HepG2 (cell line): ENCODE measurements around the gene BCL2L1. TPM values are rescaled to one million over a fixed set of nuclear protein-coding genes. Genes with fewer than 3 reads are reported as not detected.

ENCODE experiments used
- CREB1 ChIP-seq, 2 experiments: fragments of 450-650 bp in 1 of 2; IDR thresholded peaks; 2 replicates each; pipeline ENCODE4 v1.6.1; 2016 to 2017; ENCODE audit warnings: control low read depth in 1 of 2, mild to moderate bottlenecking in 1 of 2, missing compliant biosample characterization in 1 of 2, missing genetic modification characterization in 1 of 2
- CREM ChIP-seq, 2 experiments: sonication (generic) in 1 of 2; formaldehyde crosslinking in 1 of 2; IDR thresholded peaks; 2 replicates each; pipeline versions ENCODE4 v1.4.0 to v1.6.1; 2016 to 2020; ENCODE audit warnings: antibody characterized with exemption in 1 of 2, mild to moderate bottlenecking in 1 of 2, missing genetic modification reagents in 1 of 2
- GATAD2A ChIP-seq: IDR thresholded peaks from 2 replicates; pipeline ENCODE4 v1.6.1; 2016
- HMG20B ChIP-seq: conservative IDR thresholded peaks from 2 replicates; pipeline ENCODE4 v1.6.1; 2016; ENCODE audit warnings: missing genetic modification reagents, missing compliant biosample characterization
- ZNF781 ChIP-seq: sonication (generic); formaldehyde crosslinking; IDR thresholded peaks from 2 replicates; pipeline ENCODE4 v1.5.1; 2020; ENCODE audit warnings: borderline replicate concordance, mild to moderate bottlenecking, missing genetic modification reagents; ENCODE audit errors: not compliant biosample characterization
- polyA plus RNA-seq, 8 experiments: library from polyadenylated mRNA; depleted of rRNA in 3 of 8; stranded (reverse) in 7 of 8; unstranded in 1 of 8; fragments of >200 nt; fragmentation: Illumina TruSeq in 4 of 8; extraction: Trizol in 4 of 8; gene quantifications; 2 replicates each; pipeline versions ENCODE4 v1.2.1 to v1.2.3, GENCODE V29; 2011 to 2016; ENCODE audit warnings: low read depth in 4 of 8, missing spikeins in 1 of 8, mixed read lengths in 1 of 8; ENCODE audit not compliant: insufficient read depth in 1 of 8
- total RNA-seq, 5 experiments: library from RNA; depleted of rRNA; stranded (reverse); fragments of >200 nt; fragmentation: Illumina TruSeq; extraction: Trizol; gene quantifications; 2 replicates each; pipeline ENCODE4 v1.2.3, GENCODE V29; 2016; ENCODE audit warnings: low read depth in 1 of 5
- TF ChIP-seq, protein P1 (sequence below): IDR thresholded peaks from 2 replicates; pipeline ENCODE4 v1.6.1; 2012; ENCODE audit warnings: low read length, improper control_type of control experiment
- TF ChIP-seq, protein P2 (sequence below): sonication (generic); formaldehyde crosslinking; IDR thresholded peaks from 2 replicates; pipeline ENCODE4 v1.4.0; 2020; ENCODE audit warnings: mild to moderate bottlenecking, missing genetic modification reagents

The BCL2L1 gene
- total and polyA plus RNA-seq, 2 of the 13 experiments (the other 11 are each of a cell fraction or from before 2014, with no cell fraction given): 164 to 258 TPM

DNA sequence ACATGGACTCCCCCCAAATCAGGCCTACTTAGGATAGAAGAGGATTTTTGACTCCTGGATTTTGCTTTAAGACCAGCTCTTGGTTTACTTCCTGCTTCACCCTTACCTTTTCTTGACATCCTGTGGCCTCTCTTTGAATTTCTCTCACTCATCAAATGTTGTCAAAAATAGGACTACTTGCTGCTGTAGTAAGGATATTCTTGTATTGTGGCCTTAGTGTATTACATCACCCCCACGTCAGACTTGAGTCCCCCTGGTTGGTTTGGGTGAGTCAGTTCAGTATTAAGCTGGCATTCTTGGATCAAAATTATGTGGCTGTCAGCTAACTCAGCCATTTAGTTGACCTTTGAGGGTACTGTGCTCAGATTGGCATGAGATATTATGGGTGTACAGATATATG, 17.5 kb upstream of the BCL2L1 start (continued):
- TF ChIP-seq, protein P1, sequence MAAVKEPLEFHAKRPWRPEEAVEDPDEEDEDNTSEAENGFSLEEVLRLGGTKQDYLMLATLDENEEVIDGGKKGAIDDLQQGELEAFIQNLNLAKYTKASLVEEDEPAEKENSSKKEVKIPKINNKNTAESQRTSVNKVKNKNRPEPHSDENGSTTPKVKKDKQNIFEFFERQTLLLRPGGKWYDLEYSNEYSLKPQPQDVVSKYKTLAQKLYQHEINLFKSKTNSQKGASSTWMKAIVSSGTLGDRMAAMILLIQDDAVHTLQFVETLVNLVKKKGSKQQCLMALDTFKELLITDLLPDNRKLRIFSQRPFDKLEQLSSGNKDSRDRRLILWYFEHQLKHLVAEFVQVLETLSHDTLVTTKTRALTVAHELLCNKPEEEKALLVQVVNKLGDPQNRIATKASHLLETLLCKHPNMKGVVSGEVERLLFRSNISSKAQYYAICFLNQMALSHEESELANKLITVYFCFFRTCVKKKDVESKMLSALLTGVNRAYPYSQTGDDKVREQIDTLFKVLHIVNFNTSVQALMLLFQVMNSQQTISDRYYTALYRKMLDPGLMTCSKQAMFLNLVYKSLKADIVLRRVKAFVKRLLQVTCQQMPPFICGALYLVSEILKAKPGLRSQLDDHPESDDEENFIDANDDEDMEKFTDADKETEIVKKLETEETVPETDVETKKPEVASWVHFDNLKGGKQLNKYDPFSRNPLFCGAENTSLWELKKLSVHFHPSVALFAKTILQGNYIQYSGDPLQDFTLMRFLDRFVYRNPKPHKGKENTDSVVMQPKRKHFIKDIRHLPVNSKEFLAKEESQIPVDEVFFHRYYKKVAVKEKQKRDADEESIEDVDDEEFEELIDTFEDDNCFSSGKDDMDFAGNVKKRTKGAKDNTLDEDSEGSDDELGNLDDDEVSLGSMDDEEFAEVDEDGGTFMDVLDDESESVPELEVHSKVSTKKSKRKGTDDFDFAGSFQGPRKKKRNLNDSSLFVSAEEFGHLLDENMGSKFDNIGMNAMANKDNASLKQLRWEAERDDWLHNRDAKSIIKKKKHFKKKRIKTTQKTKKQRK: no peak
- TF ChIP-seq HMG20B (no peak), ZNF781 (CRISPR knock-in tag) (peak; percentile 34), GATAD2A (CRISPR knock-in tag) (0 out of 2 replicates have a peak, but pooled peaks have one; percentile 12), CREB1 (IDR thresholded peaks at IDR 0.05) (peak; percentile 66), CREB1 (CRISPR knock-in tag; IDR thresholded peaks at IDR 0.05) (peak; percentile 74), CREM (IDR thresholded peaks at IDR 0.05) (peak; percentile 27; the same call in 1 of the 2 replicates), CREM (CRISPR knock-in tag; IDR thresholded peaks at IDR 0.05) (no peak)
- TF ChIP-seq, protein P2, sequence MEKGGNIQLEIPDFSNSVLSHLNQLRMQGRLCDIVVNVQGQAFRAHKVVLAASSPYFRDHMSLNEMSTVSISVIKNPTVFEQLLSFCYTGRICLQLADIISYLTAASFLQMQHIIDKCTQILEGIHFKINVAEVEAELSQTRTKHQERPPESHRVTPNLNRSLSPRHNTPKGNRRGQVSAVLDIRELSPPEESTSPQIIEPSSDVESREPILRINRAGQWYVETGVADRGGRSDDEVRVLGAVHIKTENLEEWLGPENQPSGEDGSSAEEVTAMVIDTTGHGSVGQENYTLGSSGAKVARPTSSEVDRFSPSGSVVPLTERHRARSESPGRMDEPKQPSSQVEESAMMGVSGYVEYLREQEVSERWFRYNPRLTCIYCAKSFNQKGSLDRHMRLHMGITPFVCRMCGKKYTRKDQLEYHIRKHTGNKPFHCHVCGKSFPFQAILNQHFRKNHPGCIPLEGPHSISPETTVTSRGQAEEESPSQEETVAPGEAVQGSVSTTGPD: 0 out of 2 replicates have a peak, but pooled peaks have one; percentile 31
